SU-DHL-6 (cell line): ENCODE results near the gene HSDL1.

Experiments
- CTCF ChIP-seq: fragments of 200-600 bp; sonication (generic); IDR thresholded peaks from one replicate; pipeline ENCODE4 v1.5.1; 2017; ENCODE audit warnings: antibody characterized with exemption, mild to moderate bottlenecking, low read length, moderate library complexity; ENCODE audit not compliant: insufficient read depth, poor library complexity, severe bottlenecking
- EZH2phosphoT487 ChIP-seq: fragments of 200-600 bp; sonication (generic), shearing (Covaris generic); conservative IDR thresholded peaks from 2 replicates; pipeline ENCODE4 v1.6.1; 2018; ENCODE audit warnings: mild to moderate bottlenecking, antibody characterized with exemption, low read length, moderate library complexity, mixed read lengths

GRCh38 chr16:84182680-84183571 lies 37.9 kb upstream of the HSDL1 start:
- TF ChIP-seq CTCF (no peak), EZH2phosphoT487 (no peak)
